Neural progenitor cell (in vitro differentiated cells): ENCODE results near the gene CELSR1.

Experiments used
- CTCF ChIP-seq: fragments of 200-600 bp; sonication (generic); IDR thresholded peaks from 2 replicates; pipeline ENCODE4 v1.5.1; 2017; ENCODE audit warnings: antibody characterized with exemption, mild to moderate bottlenecking
- EZH2 ChIP-seq: fragments of 200-600 bp; sonication (generic); IDR thresholded peaks from 2 replicates; pipeline ENCODE4 v1.6.1; 2017; ENCODE audit warnings: antibody characterized with exemption, mild to moderate bottlenecking, moderate library complexity

DNA sequence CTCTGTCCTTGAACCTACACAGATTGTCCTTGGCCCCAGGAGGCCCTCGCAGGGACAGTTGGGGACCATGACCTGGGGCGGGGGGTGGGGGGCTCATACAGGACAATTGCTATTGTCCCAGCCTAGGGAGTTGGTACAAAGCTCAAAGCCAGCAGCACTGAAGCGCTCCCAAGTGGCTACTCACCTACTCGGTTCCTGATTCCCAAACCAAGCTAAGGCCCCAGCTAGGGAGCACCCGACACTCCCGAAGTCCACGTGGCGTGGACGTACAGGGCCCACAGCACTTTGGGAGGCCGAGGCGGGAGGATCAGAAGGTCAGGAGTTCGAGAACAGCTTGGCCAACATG lies 80.6 kb downstream of the CELSR1 start:
- no peak for TF ChIP-seq CTCF
- no peak for TF ChIP-seq EZH2
